OCI-LY1 (cell line): Measurements from ENCODE around the gene TDRD5.

ENCODE experiments used
- H2AFZ ChIP-seq: fragments of 200-600 bp; sonication (generic), shearing (Covaris generic); 2 replicates; pipeline ENCODE4 v1.6.0; 2014; ENCODE audit warnings: antibody characterized with exemption, mild to moderate bottlenecking, low read length
- H3F3A ChIP-seq: fragments of 200-600 bp; sonication (generic), shearing (Covaris generic); 2 replicates; pipeline ENCODE4 v1.6.0; 2014; ENCODE audit warnings: mild to moderate bottlenecking, antibody characterized with exemption, low read length, moderate library complexity; ENCODE audit not compliant: insufficient read depth
- H3K27ac ChIP-seq: fragments of 200-600 bp; sonication (generic); 2 replicates; pipeline ENCODE4 v1.5.1; 2014; ENCODE audit warnings: low read length, mixed run types, mild to moderate bottlenecking, low read depth; ENCODE audit not compliant: poor library complexity, severe bottlenecking
- H3K27me3 ChIP-seq: fragments of 200-600 bp; sonication (generic); 2 replicates; pipeline ENCODE4 v1.6.0; 2014; ENCODE audit warnings: antibody characterized with exemption, mild to moderate bottlenecking, low read length, moderate library complexity; ENCODE audit not compliant: insufficient read depth
- H3K36me3 ChIP-seq: fragments of 200-600 bp; sonication (generic); 2 replicates; pipeline ENCODE4 v1.6.1; 2014; ENCODE audit warnings: mild to moderate bottlenecking, antibody characterized with exemption, low read length, moderate library complexity, mixed read lengths; ENCODE audit not compliant: insufficient read depth
- H3K4me1 ChIP-seq: fragments of 200-600 bp; sonication (generic); 2 replicates; pipeline ENCODE4 v1.5.1; 2014; ENCODE audit warnings: mild to moderate bottlenecking, low read length, moderate library complexity; ENCODE audit not compliant: insufficient read depth, severe bottlenecking
- H3K4me2 ChIP-seq: fragments of 200-600 bp; sonication (generic), shearing (Covaris generic); 2 replicates; pipeline ENCODE4 v1.6.1; 2014; ENCODE audit warnings: low read length
- H3K4me3 ChIP-seq: fragments of 200-600 bp; sonication (generic); 2 replicates; pipeline ENCODE4 v1.5.1; 2014; ENCODE audit warnings: low read length, low read depth, mild to moderate bottlenecking, mixed read lengths; ENCODE audit not compliant: poor library complexity, severe bottlenecking
- H3K79me2 ChIP-seq: fragments of 200-600 bp; shearing (Covaris generic); 2 replicates; pipeline ENCODE4 v1.6.1; 2016; ENCODE audit warnings: mixed run types, low read length, mixed read lengths; ENCODE audit not compliant: insufficient read depth
- H3K9ac ChIP-seq: fragments of 200-600 bp; sonication (generic), shearing (Covaris generic); 2 replicates; pipeline ENCODE4 v1.6.1; 2014; ENCODE audit warnings: mild to moderate bottlenecking, low read length, mixed read lengths
- H3K9me2 ChIP-seq: fragments of 200-600 bp; sonication (generic), shearing (Covaris generic); 2 replicates; pipeline ENCODE4 v1.6.1; 2014; ENCODE audit warnings: low read depth, mild to moderate bottlenecking, low read length, mixed read lengths
- H3K9me3 ChIP-seq: fragments of 200-600 bp; shearing (Covaris generic); 2 replicates; pipeline ENCODE4 v1.6.1; 2014; ENCODE audit warnings: low read length, mixed read lengths
- H4K20me1 ChIP-seq: fragments of 200-600 bp; sonication (generic), shearing (Covaris generic); 2 replicates; pipeline ENCODE4 v1.6.0; 2016; ENCODE audit warnings: mild to moderate bottlenecking, low read length; ENCODE audit not compliant: insufficient read depth
- EZH2 ChIP-seq: fragments of 200-600 bp; sonication (generic), shearing (Covaris generic); IDR thresholded peaks from 2 replicates; pipeline ENCODE4 v1.8.0; 2017; ENCODE audit warnings: borderline replicate concordance, mixed run types, mild to moderate bottlenecking, antibody characterized with exemption, low read length, moderate library complexity, mixed read lengths
- TF ChIP-seq, protein P1 (sequence below): fragments of 200-600 bp; sonication (generic), shearing (Covaris generic); IDR thresholded peaks from 2 replicates; pipeline ENCODE4 v1.5.1; 2017; ENCODE audit warnings: mild to moderate bottlenecking, antibody characterized with exemption, low read length, moderate library complexity, mixed read lengths

The TDRD5 gene

DNA sequence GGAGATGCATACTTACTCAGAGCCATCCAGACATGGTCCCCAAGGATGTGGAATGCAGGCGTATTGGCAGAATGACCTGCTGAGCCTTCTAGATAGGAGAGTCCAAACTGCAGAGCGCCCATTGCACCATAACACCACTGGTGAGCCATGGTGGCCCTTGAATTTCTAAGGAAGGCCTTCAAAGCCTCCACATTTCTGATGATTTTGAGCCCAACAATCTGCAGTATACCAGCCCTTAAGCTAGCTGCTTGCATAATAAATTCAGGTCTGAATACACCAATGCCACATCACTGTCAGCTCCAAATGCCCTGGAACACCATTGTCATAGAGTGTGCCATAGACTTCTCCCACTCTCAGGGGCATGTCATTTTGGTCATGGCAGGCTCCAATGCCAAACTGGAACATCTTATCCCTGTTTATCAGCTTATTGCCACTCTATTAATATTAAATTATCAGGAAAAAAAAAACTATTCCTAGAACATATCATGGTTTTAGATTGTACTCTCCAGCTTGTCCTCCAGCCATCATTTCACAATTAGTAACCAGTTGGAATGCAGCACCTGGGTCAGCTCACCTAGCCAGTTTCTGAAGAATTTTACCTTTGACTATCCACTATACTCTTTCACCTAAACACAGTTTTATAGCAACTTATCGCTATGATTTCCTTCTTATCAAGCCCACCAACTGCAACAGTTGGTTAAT, 42.8 kb upstream of the TDRD5 start:
- no peak overlapping the region for H3K4me2 ChIP-seq
- H3K9me2 ChIP-seq: no peaks in the 10 kb centered on the region
- no peaks in the 10 kb centered on the region for H3K36me3 ChIP-seq
- no peaks in the 10 kb centered on the region for H4K20me1 ChIP-seq
- H3K79me2 ChIP-seq: no peaks in the 10 kb centered on the region
- no peak for TF ChIP-seq EZH2
- TF ChIP-seq, protein P1, sequence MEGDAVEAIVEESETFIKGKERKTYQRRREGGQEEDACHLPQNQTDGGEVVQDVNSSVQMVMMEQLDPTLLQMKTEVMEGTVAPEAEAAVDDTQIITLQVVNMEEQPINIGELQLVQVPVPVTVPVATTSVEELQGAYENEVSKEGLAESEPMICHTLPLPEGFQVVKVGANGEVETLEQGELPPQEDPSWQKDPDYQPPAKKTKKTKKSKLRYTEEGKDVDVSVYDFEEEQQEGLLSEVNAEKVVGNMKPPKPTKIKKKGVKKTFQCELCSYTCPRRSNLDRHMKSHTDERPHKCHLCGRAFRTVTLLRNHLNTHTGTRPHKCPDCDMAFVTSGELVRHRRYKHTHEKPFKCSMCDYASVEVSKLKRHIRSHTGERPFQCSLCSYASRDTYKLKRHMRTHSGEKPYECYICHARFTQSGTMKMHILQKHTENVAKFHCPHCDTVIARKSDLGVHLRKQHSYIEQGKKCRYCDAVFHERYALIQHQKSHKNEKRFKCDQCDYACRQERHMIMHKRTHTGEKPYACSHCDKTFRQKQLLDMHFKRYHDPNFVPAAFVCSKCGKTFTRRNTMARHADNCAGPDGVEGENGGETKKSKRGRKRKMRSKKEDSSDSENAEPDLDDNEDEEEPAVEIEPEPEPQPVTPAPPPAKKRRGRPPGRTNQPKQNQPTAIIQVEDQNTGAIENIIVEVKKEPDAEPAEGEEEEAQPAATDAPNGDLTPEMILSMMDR: no peak
- no peak overlapping the region for H3K9ac ChIP-seq
- H3F3A ChIP-seq: no peaks in the 10 kb centered on the region
- H3K27me3 ChIP-seq: no peaks in the 10 kb centered on the region
- H3K4me3 ChIP-seq: no peak overlapping the region
- H3K9me3 ChIP-seq: no peaks in the 10 kb centered on the region
- no peak overlapping the region for H3K27ac ChIP-seq
- no peak overlapping the region for H2AFZ ChIP-seq
- H3K4me1 ChIP-seq: no peaks in the 10 kb centered on the region

GRCh38 chr1:179549368-179549700, 42.3 kb upstream of the TDRD5 start:
- Histone ChIP-seq H3K36me3 (no peaks in the 10 kb centered on the region), H3K4me3 (no peak overlapping the region), H3F3A (no peaks in the 10 kb centered on the region), H2AFZ (no peak overlapping the region), H3K9ac (no peak overlapping the region), H3K9me3 (no peaks in the 10 kb centered on the region), H3K27ac (no peak overlapping the region), H3K4me1 (no peaks in the 10 kb centered on the region), H4K20me1 (no peaks in the 10 kb centered on the region), H3K27me3 (no peaks in the 10 kb centered on the region), H3K79me2 (no peaks in the 10 kb centered on the region), H3K9me2 (no peaks in the 10 kb centered on the region), H3K4me2 (no peak overlapping the region)
- TF ChIP-seq EZH2: no peak
- TF ChIP-seq, protein P1: no peak

DNA sequence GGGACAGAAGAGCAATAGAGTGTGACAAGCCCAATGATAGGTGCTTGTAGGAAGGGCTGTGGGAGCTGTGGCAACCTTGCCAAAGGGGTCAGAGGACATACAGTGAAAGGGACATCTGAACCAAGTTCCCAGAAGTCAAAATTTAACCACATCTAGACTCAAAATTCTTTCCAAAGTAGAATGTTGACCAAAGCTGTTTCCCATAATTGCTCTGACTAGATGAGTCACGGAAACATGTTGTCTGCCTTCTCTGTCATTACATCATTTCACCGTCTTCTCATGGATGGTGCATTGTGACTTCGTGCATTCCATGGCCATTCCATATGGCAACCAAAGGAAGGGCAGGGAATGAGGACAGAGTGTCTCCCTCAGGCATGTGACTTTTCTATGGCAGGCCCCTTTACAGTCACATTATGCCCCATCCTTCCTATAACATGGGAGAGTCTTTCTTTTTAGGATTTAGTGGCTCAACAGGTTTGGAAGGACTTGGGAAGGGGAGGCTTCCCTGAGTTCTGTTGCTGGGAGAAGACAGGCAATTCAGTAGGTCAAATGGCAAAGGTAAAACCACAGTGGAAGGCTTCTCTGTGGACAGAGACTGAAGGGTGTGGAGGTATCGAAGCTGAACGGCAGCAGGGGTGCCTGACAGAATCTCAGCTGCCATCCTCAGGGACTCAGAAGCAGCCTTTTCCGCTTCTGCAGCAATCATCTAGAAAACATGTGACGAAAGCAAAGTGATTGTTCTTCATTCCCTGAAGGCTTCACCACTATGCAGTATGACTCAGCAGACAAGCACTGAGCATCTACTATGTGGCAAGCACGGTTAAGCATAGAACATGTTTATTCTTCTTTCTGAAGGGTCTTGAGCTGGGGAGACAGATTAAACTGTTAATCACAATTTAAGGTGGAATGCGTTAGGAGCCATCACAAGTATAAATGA, 40.6 kb upstream of the TDRD5 start:
- Histone ChIP-seq H3K27ac (no peak overlapping the region), H3K27me3 (no peaks in the 10 kb centered on the region), H3K36me3 (no peaks in the 10 kb centered on the region), H3K9me3 (no peaks in the 10 kb centered on the region), H2AFZ (no peak overlapping the region), H3K79me2 (no peaks in the 10 kb centered on the region), H3K4me1 (no peaks in the 10 kb centered on the region), H4K20me1 (no peaks in the 10 kb centered on the region), H3K9me2 (no peaks in the 10 kb centered on the region), H3F3A (no peaks in the 10 kb centered on the region), H3K4me3 (no peak overlapping the region), H3K9ac (no peak overlapping the region), H3K4me2 (no peak overlapping the region)
- TF ChIP-seq EZH2: no peak
- TF ChIP-seq, protein P1: no peak
